H1 (cell line): Measurements from ENCODE around the gene MAGT1. TPM values are rescaled to one million over a fixed set of nuclear protein-coding genes. Genes with fewer than 3 reads are reported as not detected.

Source experiments
- CBX8 ChIP-seq: fragments of 300-800, 300-1000 bp; sonication (generic); IDR thresholded peaks from 2 replicates; pipeline ENCODE4 v1.7.1; 2016; ENCODE audit warnings: low read depth, low read length, borderline replicate concordance
- ZNF274 ChIP-seq: IDR thresholded peaks from 2 replicates; pipeline ENCODE4 v1.7.0; 2012; ENCODE audit warnings: low read length, borderline replicate concordance; ENCODE audit errors: extremely low read depth
- polyA plus RNA-seq, 7 experiments: library from polyadenylated mRNA; depleted of rRNA in 3 of 7; stranded (reverse) in 5 of 7; unstranded in 2 of 7; fragments of >200 nt in 5 of 7; fragments of 200-250 nt in 2 of 7; gene quantifications; 1 replicate in 5 of 7; 2 replicates in 1 of 7; 4 replicates in 1 of 7; pipeline versions ENCODE4 v1.2.1 to v1.2.3, GENCODE V29; 2011 to 2013; ENCODE audit warnings: missing spikeins in 2 of 7, mixed read lengths in 2 of 7
- total RNA-seq: library from RNA; stranded (reverse); fragmentation: NEBNext Ultra II Directional; extraction: Animal tissue kit (Norgen Biotek cat#: 25700); gene quantifications from 2 replicates; pipeline ENCODE4 v1.2.1, GENCODE V29; 2021

The MAGT1 gene
- total and polyA plus RNA-seq, 2 of the 8 experiments (the other 6 are each of a cell fraction or from before 2014, with no cell fraction given) = 14.4 to 47.6 TPM

- TF ChIP-seq CBX8 (no peak), ZNF274 (no peak)
Observed at GRCh38 chrX:77893713-77894112, 1.5 kb downstream of the MAGT1 start (continued).
